HEK293 (cell line): Measurements from ENCODE around the gene NANS.

Experiments used
- GFI1B ChIP-seq: fragments of 450-650 bp; formaldehyde crosslinking; IDR thresholded peaks from 2 replicates; pipeline ENCODE4 v1.5.1; 2016; ENCODE audit warnings: missing biosample characterization, missing genetic modification characterization
- HOXC10 ChIP-seq: sonication (generic); formaldehyde crosslinking; IDR thresholded peaks from 2 replicates; pipeline ENCODE4 v1.8.1; 2023; ENCODE audit warnings: mild to moderate bottlenecking, missing genetic modification reagents
- MYNN ChIP-seq: fragments of 450-650 bp; formaldehyde crosslinking; IDR thresholded peaks from 2 replicates; pipeline ENCODE4 v1.5.1; 2016; ENCODE audit warnings: missing biosample characterization, missing genetic modification characterization, borderline replicate concordance
- SALL2 ChIP-seq: fragments of 450-650 bp; formaldehyde crosslinking; IDR thresholded peaks from 2 replicates; pipeline ENCODE4 v1.5.0; 2017; ENCODE audit warnings: missing biosample characterization, mild to moderate bottlenecking, missing genetic modification characterization, borderline replicate concordance
- SETDB1 ChIP-seq: IDR thresholded peaks from one replicate; pipeline ENCODE4 v1.6.1; 2017; ENCODE audit warnings: mild to moderate bottlenecking, low read length, moderate library complexity, mixed read lengths; ENCODE audit not compliant: insufficient read length
- SP2 ChIP-seq: fragments of 450-650 bp; formaldehyde crosslinking; IDR thresholded peaks from 2 replicates; pipeline ENCODE4 v1.5.1; 2016; ENCODE audit warnings: missing biosample characterization, missing genetic modification characterization
- SP7 ChIP-seq: fragments of 450-650 bp; formaldehyde crosslinking; IDR thresholded peaks from 2 replicates; pipeline ENCODE4 v1.5.1; 2016; ENCODE audit warnings: missing biosample characterization, missing genetic modification characterization
- ZBTB21 ChIP-seq: fragments of 450-650 bp; formaldehyde crosslinking; IDR thresholded peaks from 2 replicates; pipeline ENCODE4 v1.5.1; 2017; ENCODE audit warnings: missing biosample characterization, missing genetic modification characterization
- ZFHX2 ChIP-seq: fragments of 450-650 bp; formaldehyde crosslinking; conservative IDR thresholded peaks from 2 replicates; pipeline ENCODE4 v1.5.1; 2016; ENCODE audit warnings: missing biosample characterization, missing genetic modification characterization
- ZNF121 ChIP-seq: fragments of 450-650 bp; formaldehyde crosslinking; IDR thresholded peaks from 2 replicates; pipeline ENCODE4 v1.5.1; 2016; ENCODE audit warnings: missing biosample characterization, missing genetic modification characterization
- ZNF174 ChIP-seq: fragments of 450-650 bp; formaldehyde crosslinking; IDR thresholded peaks from 2 replicates; pipeline ENCODE4 v1.5.0; 2017; ENCODE audit warnings: missing biosample characterization, mild to moderate bottlenecking, missing genetic modification characterization
- ZNF2 ChIP-seq: fragments of 450-650 bp; formaldehyde crosslinking; IDR thresholded peaks from 2 replicates; pipeline ENCODE4 v1.5.1; 2016; ENCODE audit warnings: missing biosample characterization, missing genetic modification characterization
- ZNF211 ChIP-seq: fragments of 450-650 bp; formaldehyde crosslinking; IDR thresholded peaks from 2 replicates; pipeline ENCODE4 v1.5.1; 2016; ENCODE audit warnings: low read depth, missing biosample characterization, missing genetic modification characterization
- ZNF239 ChIP-seq: fragments of 450-650 bp; formaldehyde crosslinking; IDR thresholded peaks from 2 replicates; pipeline ENCODE4 v1.5.1; 2016; ENCODE audit warnings: missing biosample characterization, missing genetic modification characterization
- ZNF24 ChIP-seq: fragments of 450-650 bp; formaldehyde crosslinking; IDR thresholded peaks from 2 replicates; pipeline ENCODE4 v1.5.1; 2016; ENCODE audit warnings: missing biosample characterization, missing genetic modification characterization
- ZNF292 ChIP-seq: fragments of 450-650 bp; formaldehyde crosslinking; IDR thresholded peaks from 2 replicates; pipeline ENCODE4 v1.5.1; 2016; ENCODE audit warnings: low read depth, missing biosample characterization, missing genetic modification characterization, borderline replicate concordance
- ZNF350 ChIP-seq: fragments of 450-650 bp; formaldehyde crosslinking; IDR thresholded peaks from 2 replicates; pipeline ENCODE4 v1.5.0; 2017; ENCODE audit warnings: missing biosample characterization, mild to moderate bottlenecking, missing genetic modification characterization
- ZNF394 ChIP-seq: fragments of 450-650 bp; formaldehyde crosslinking; IDR thresholded peaks from 2 replicates; pipeline ENCODE4 v1.5.1; 2016; ENCODE audit warnings: missing biosample characterization, missing genetic modification characterization, mild to moderate bottlenecking, moderate library complexity, borderline replicate concordance
- ZNF473 ChIP-seq: fragments of 450-650 bp; formaldehyde crosslinking; IDR thresholded peaks from 2 replicates; pipeline ENCODE4 v1.5.1; 2017; ENCODE audit warnings: missing biosample characterization, missing genetic modification characterization
- ZNF544 ChIP-seq: fragments of 450-650 bp; formaldehyde crosslinking; IDR thresholded peaks from 2 replicates; pipeline ENCODE4 v1.5.0; 2017; ENCODE audit warnings: missing biosample characterization, missing genetic modification characterization
- ZNF585B ChIP-seq: fragments of 450-650 bp; formaldehyde crosslinking; IDR thresholded peaks from 2 replicates; pipeline ENCODE4 v1.5.1; 2016; ENCODE audit warnings: missing biosample characterization, missing genetic modification characterization
- ZNF626 ChIP-seq: fragments of 450-650 bp; sonication (Bioruptor Pico); formaldehyde crosslinking; IDR thresholded peaks from 2 replicates; pipeline ENCODE4 v1.5.1; 2018; ENCODE audit warnings: missing biosample characterization, missing genetic modification characterization, inconsistent platforms
- ZNF660 ChIP-seq: fragments of 450-650 bp; IDR thresholded peaks from 2 replicates; pipeline ENCODE4 v1.5.1; 2018; ENCODE audit warnings: missing biosample characterization, mild to moderate bottlenecking, missing genetic modification characterization
- ZSCAN30 ChIP-seq: fragments of 450-650 bp; IDR thresholded peaks from 2 replicates; pipeline ENCODE4 v1.5.1; 2018; ENCODE audit warnings: missing biosample characterization, mild to moderate bottlenecking, missing genetic modification characterization, moderate library complexity
- TF ChIP-seq, protein P1 (sequence below): fragments of 450-650 bp; formaldehyde crosslinking; IDR thresholded peaks from 2 replicates; pipeline ENCODE4 v1.5.1; 2016; ENCODE audit warnings: missing biosample characterization, missing genetic modification characterization, borderline replicate concordance
- TF ChIP-seq, protein P2 (sequence below): fragments of 450-650 bp; formaldehyde crosslinking; IDR thresholded peaks from 2 replicates; pipeline ENCODE4 v1.5.1; 2016; ENCODE audit warnings: missing biosample characterization, missing genetic modification characterization
- TF ChIP-seq, protein P3 (sequence below): fragments of 450-650 bp; formaldehyde crosslinking; IDR thresholded peaks from 2 replicates; pipeline ENCODE4 v1.5.1; 2016; ENCODE audit warnings: missing biosample characterization, missing genetic modification characterization
- TF ChIP-seq, protein P4 (sequence below): fragments of 450-650 bp; formaldehyde crosslinking; IDR thresholded peaks from 2 replicates; pipeline ENCODE4; 2016; ENCODE audit warnings: missing biosample characterization, missing genetic modification characterization
- TF ChIP-seq, protein P5 (sequence below): fragments of 450-650 bp; formaldehyde crosslinking; optimal IDR thresholded peaks from 2 replicates; pipeline ENCODE3; 2016; ENCODE audit warnings: missing biosample characterization, mild to moderate bottlenecking, missing genetic modification characterization

NANS gene

DNA sequence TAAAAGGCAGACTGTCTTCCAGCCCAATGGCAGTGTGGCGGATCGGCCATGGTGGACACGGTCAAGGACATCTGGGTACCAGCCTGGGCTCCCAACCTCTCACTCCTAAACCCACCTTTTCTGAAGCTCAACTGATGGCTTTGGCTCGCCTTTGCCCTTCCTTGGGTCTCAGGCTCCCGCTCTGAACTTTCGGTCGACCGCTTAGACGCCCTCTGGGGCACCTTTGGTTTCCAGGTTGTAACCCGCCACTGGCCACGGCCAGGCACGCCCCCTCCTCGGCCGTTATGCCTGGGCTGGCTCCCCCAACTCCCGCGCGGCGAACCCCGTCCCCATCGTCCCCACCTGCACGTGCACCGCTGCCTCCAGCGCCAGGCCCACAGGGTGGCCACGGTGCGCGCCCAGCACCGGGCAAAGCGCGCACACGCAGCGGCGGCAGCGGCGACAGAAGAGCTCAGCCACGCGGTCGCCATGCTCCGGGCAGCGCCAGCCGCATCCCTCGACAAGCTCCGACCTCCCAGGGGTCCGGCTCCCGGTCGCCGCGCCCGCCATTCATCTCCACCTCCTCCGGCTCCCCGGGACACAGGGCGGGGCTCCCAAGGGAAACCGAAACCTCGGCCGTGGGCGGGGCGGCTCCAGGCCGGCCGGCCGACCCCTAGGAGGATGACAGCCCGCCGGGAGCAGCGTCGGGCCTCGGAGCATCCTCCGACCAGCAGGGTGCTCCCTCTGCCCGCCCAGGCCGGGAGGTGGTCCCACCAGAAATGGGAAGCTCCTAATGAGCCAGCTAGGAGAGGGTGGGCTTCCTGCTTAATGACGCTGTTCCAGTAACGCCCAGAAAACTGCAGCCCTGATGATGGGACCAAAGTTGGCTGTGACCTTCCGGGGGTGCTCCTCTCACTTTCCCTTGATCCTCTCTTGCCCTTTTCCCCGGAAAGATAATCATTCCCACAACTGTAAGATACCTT lies 62.4 kb downstream of the NANS start, which contains the start of gene TRIM14 (continued):
- TF ChIP-seq ZNF174 (tag by site-specific recombination) (no peak), ZNF211 (tag by site-specific recombination) (no peak), ZNF585B (tag by site-specific recombination) (no peak), MYNN (tag by site-specific recombination) (no peak), ZNF24 (no peak), SP7 (no peak), ZNF2 (tag by site-specific recombination) (no peak), ZNF121 (tag by site-specific recombination) (no peak), ZNF350 (no peak), ZNF394 (tag by site-specific recombination) (peak; percentile 99), HOXC10 (CRISPR knock-in tag) (no peak), GFI1B (no peak), ZSCAN30 (tag by site-specific recombination) (0 out of 2 replicates have a peak, but pooled peaks have one; percentile 12), ZFHX2 (peak; percentile 73), ZNF292 (tag by site-specific recombination) (no peak), ZNF626 (tag by site-specific recombination) (no peak), ZNF660 (tag by site-specific recombination) (no peak; the same call in 1 of the 2 replicates), SP2 (peak; percentile 90), SETDB1 (no peak), ZBTB21 (tag by site-specific recombination) (no peak), ZNF239 (no peak), SALL2 (tag by site-specific recombination) (no peak), ZNF544 (no peak), ZNF473 (no peak)
- TF ChIP-seq, protein P1, sequence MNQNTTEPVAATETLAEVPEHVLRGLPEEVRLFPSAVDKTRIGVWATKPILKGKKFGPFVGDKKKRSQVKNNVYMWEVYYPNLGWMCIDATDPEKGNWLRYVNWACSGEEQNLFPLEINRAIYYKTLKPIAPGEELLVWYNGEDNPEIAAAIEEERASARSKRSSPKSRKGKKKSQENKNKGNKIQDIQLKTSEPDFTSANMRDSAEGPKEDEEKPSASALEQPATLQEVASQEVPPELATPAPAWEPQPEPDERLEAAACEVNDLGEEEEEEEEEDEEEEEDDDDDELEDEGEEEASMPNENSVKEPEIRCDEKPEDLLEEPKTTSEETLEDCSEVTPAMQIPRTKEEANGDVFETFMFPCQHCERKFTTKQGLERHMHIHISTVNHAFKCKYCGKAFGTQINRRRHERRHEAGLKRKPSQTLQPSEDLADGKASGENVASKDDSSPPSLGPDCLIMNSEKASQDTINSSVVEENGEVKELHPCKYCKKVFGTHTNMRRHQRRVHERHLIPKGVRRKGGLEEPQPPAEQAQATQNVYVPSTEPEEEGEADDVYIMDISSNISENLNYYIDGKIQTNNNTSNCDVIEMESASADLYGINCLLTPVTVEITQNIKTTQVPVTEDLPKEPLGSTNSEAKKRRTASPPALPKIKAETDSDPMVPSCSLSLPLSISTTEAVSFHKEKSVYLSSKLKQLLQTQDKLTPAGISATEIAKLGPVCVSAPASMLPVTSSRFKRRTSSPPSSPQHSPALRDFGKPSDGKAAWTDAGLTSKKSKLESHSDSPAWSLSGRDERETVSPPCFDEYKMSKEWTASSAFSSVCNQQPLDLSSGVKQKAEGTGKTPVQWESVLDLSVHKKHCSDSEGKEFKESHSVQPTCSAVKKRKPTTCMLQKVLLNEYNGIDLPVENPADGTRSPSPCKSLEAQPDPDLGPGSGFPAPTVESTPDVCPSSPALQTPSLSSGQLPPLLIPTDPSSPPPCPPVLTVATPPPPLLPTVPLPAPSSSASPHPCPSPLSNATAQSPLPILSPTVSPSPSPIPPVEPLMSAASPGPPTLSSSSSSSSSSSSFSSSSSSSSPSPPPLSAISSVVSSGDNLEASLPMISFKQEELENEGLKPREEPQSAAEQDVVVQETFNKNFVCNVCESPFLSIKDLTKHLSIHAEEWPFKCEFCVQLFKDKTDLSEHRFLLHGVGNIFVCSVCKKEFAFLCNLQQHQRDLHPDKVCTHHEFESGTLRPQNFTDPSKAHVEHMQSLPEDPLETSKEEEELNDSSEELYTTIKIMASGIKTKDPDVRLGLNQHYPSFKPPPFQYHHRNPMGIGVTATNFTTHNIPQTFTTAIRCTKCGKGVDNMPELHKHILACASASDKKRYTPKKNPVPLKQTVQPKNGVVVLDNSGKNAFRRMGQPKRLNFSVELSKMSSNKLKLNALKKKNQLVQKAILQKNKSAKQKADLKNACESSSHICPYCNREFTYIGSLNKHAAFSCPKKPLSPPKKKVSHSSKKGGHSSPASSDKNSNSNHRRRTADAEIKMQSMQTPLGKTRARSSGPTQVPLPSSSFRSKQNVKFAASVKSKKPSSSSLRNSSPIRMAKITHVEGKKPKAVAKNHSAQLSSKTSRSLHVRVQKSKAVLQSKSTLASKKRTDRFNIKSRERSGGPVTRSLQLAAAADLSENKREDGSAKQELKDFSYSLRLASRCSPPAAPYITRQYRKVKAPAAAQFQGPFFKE (tag by site-specific recombination) = no peak
- TF ChIP-seq, protein P2, sequence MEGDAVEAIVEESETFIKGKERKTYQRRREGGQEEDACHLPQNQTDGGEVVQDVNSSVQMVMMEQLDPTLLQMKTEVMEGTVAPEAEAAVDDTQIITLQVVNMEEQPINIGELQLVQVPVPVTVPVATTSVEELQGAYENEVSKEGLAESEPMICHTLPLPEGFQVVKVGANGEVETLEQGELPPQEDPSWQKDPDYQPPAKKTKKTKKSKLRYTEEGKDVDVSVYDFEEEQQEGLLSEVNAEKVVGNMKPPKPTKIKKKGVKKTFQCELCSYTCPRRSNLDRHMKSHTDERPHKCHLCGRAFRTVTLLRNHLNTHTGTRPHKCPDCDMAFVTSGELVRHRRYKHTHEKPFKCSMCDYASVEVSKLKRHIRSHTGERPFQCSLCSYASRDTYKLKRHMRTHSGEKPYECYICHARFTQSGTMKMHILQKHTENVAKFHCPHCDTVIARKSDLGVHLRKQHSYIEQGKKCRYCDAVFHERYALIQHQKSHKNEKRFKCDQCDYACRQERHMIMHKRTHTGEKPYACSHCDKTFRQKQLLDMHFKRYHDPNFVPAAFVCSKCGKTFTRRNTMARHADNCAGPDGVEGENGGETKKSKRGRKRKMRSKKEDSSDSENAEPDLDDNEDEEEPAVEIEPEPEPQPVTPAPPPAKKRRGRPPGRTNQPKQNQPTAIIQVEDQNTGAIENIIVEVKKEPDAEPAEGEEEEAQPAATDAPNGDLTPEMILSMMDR (tag by site-specific recombination) = peak; percentile 66
- TF ChIP-seq, protein P3, sequence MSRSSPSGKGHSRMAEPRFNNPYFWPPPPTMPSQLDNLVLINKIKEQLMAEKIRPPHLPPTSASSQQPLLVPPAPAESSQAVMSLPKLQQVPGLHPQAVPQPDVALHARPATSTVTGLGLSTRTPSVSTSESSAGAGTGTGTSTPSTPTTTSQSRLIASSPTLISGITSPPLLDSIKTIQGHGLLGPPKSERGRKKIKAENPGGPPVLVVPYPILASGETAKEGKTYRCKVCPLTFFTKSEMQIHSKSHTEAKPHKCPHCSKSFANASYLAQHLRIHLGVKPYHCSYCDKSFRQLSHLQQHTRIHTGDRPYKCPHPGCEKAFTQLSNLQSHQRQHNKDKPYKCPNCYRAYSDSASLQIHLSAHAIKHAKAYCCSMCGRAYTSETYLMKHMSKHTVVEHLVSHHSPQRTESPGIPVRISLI (tag by site-specific recombination) = no peak
- TF ChIP-seq, protein P4, sequence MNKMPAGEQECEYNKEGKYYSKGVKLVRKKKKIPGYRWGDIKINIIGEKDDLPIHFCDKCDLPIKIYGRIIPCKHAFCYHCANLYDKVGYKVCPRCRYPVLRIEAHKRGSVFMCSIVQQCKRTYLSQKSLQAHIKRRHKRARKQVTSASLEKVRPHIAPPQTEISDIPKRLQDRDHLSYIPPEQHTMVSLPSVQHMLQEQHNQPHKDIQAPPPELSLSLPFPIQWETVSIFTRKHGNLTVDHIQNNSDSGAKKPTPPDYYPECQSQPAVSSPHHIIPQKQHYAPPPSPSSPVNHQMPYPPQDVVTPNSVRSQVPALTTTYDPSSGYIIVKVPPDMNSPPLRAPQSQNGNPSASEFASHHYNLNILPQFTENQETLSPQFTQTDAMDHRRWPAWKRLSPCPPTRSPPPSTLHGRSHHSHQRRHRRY = no peak
- TF ChIP-seq, protein P5, sequence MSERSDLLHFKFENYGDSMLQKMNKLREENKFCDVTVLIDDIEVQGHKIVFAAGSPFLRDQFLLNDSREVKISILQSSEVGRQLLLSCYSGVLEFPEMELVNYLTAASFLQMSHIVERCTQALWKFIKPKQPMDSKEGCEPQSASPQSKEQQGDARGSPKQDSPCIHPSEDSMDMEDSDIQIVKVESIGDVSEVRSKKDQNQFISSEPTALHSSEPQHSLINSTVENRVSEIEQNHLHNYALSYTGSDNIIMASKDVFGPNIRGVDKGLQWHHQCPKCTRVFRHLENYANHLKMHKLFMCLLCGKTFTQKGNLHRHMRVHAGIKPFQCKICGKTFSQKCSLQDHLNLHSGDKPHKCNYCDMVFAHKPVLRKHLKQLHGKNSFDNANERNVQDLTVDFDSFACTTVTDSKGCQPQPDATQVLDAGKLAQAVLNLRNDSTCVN = peak; percentile 95
